ENCODE measurements around the gene HSPA1A.
"Not testable (repeated sequence)": the region's sequence is repeated elsewhere in the genome, so short reads cannot be mapped to it uniquely, and the experiment has no call there.

The HSPA1A gene

GRCh38 chr6:31821301-31822035 lies 6.1 kb downstream of the HSPA1A start:
- Histone ChIP-seq H3K79me2 (ENCODE audit: insufficient read depth, low read length) (no peaks in the 10 kb centered on the region), H3K9ac (ENCODE audit: low read length) (peak overlapping the region; percentile 96), H3K27ac (ENCODE audit: low read depth, low read length, poor library complexity, severe bottlenecking) (peak overlapping the region; percentile 93), H3F3A (ENCODE audit: insufficient read depth, low read length) (no peaks in the 10 kb centered on the region), H3K36me3 (ENCODE audit: insufficient read depth, low read length) (no peaks in the 10 kb centered on the region), H3K4me2 (ENCODE audit: low read length) (peak overlapping the region; percentile 93), H3K4me3 (ENCODE audit: low read depth, low read length, poor library complexity, severe bottlenecking) (peak overlapping the region; percentile 85), H3K4me1 (ENCODE audit: insufficient read depth, low read length, severe bottlenecking) (peaks cover 34% of the 10 kb centered on the region), H3K9me3 (ENCODE audit: low read length) (no peaks in the 10 kb centered on the region), H3K9me2 (ENCODE audit: low read depth, low read length) (no peaks in the 10 kb centered on the region), H4K20me1 (ENCODE audit: insufficient read depth, low read length) (no peaks in the 10 kb centered on the region), H2AFZ (ENCODE audit: low read length) (peak overlapping the region; percentile 35), H3K27me3 (ENCODE audit: insufficient read depth, low read length) (no peaks in the 10 kb centered on the region)
- TF ChIP-seq EZH2 (IDR thresholded peaks at IDR 0.05; ENCODE audit: borderline replicate concordance, low read length), result no peak
- TF ChIP-seq, protein P1, sequence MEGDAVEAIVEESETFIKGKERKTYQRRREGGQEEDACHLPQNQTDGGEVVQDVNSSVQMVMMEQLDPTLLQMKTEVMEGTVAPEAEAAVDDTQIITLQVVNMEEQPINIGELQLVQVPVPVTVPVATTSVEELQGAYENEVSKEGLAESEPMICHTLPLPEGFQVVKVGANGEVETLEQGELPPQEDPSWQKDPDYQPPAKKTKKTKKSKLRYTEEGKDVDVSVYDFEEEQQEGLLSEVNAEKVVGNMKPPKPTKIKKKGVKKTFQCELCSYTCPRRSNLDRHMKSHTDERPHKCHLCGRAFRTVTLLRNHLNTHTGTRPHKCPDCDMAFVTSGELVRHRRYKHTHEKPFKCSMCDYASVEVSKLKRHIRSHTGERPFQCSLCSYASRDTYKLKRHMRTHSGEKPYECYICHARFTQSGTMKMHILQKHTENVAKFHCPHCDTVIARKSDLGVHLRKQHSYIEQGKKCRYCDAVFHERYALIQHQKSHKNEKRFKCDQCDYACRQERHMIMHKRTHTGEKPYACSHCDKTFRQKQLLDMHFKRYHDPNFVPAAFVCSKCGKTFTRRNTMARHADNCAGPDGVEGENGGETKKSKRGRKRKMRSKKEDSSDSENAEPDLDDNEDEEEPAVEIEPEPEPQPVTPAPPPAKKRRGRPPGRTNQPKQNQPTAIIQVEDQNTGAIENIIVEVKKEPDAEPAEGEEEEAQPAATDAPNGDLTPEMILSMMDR (IDR thresholded peaks at IDR 0.05; ENCODE audit: low read length), result no peak

- Histone ChIP-seq H3K79me2 (ENCODE audit: insufficient read depth, low read length) (no peaks in the 10 kb centered on the region), H3K4me3 (ENCODE audit: low read depth, low read length, poor library complexity, severe bottlenecking) (peak overlapping the region; percentile 85), H3K4me2 (ENCODE audit: low read length) (peak overlapping the region; percentile 93), H3K36me3 (ENCODE audit: insufficient read depth, low read length) (no peaks in the 10 kb centered on the region), H3K9ac (ENCODE audit: low read length) (peak overlapping the region; percentile 96), H2AFZ (ENCODE audit: low read length) (peak overlapping the region; percentile 64; the same call in 1 of the 2 replicates), H3K27ac (ENCODE audit: low read depth, low read length, poor library complexity, severe bottlenecking) (peak overlapping the region; percentile 93), H3K4me1 (ENCODE audit: insufficient read depth, low read length, severe bottlenecking) (peaks cover 39% of the 10 kb centered on the region), H4K20me1 (ENCODE audit: insufficient read depth, low read length) (no peaks in the 10 kb centered on the region), H3K9me2 (ENCODE audit: low read depth, low read length) (no peaks in the 10 kb centered on the region), H3K27me3 (ENCODE audit: insufficient read depth, low read length) (no peaks in the 10 kb centered on the region), H3K9me3 (ENCODE audit: low read length) (no peaks in the 10 kb centered on the region), H3F3A (ENCODE audit: insufficient read depth, low read length) (no peaks in the 10 kb centered on the region)
- no peak for TF ChIP-seq EZH2 (IDR thresholded peaks at IDR 0.05; ENCODE audit: borderline replicate concordance, low read length)
- TF ChIP-seq, protein P1 (IDR thresholded peaks at IDR 0.05; ENCODE audit: low read length), result no peak
These were observed 6.9 kb downstream of the HSPA1A start for GRCh38 chr6:31822036-31822821.

DNA sequence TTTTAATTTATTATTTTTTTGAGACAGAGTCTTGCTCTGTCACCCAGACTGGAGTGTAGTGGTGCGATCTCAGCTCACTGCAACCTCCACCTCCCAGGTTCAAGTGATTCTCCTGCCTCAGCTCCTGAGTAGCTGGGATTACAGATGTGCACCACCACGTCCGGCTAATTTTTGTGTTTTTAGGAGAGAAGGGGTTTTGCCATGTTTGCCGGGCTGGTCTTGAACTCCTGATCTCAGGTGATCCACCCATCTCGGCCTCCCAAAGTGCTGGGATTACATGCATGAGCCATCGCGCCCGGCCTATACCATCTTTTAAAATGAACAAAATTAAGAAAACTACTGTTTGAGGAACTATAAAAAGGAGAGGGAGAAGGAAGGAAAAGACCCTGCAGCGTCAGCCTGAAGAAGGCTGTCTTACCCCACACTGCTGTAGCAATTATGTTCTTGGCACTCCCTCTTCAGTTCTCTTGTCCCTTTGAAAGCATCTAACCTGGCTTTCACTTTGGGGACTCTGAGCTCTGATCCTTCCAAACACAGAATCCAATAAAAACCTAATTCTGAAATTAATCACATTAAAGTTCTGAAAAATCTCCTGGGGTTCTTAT lies 8.4 kb downstream of the HSPA1A start:
- H3K27me3 ChIP-seq (ENCODE audit: insufficient read depth, low read length); H3K9ac ChIP-seq (ENCODE audit: low read length); H3K9me3 ChIP-seq (ENCODE audit: low read length); H3K4me2 ChIP-seq (ENCODE audit: low read length); H3K79me2 ChIP-seq (ENCODE audit: insufficient read depth, low read length); H3K9me2 ChIP-seq (ENCODE audit: low read depth, low read length); H3K36me3 ChIP-seq (ENCODE audit: insufficient read depth, low read length); H4K20me1 ChIP-seq (ENCODE audit: insufficient read depth, low read length); H2AFZ ChIP-seq (ENCODE audit: low read length); H3F3A ChIP-seq (ENCODE audit: insufficient read depth, low read length); H3K4me3 ChIP-seq (ENCODE audit: low read depth, low read length, poor library complexity, severe bottlenecking): not testable (repeated sequence)
- Histone ChIP-seq H3K27ac (ENCODE audit: low read depth, low read length, poor library complexity, severe bottlenecking) (peak overlapping the region; percentile 93), H3K4me1 (ENCODE audit: insufficient read depth, low read length, severe bottlenecking) (peaks cover 39% of the 10 kb centered on the region)

All from OCI-LY1 (cell line).